Subcutaneous abdominal adipose tissue (tissue), 5 donors: Measurements from ENCODE around the gene ANKRD29.

Experiments used
- H3K27ac ChIP-seq: one replicate; pipeline ENCODE4 v1.7.0; 2013; ENCODE audit warnings: low read depth, mild to moderate bottlenecking, inconsistent platforms, low read length, moderate library complexity
- H3K27me3 ChIP-seq, 5 donors: one replicate each; pipeline ENCODE4 v1.7.0; 2013; ENCODE audit warnings: low read length in 5 of 5, inconsistent platforms in 1 of 5; ENCODE audit not compliant: control insufficient read depth in 5 of 5, insufficient read depth in 4 of 5
- H3K36me3 ChIP-seq, 5 donors: one replicate each; pipeline ENCODE4 v1.7.0; 2013; ENCODE audit warnings: low read length in 5 of 5; ENCODE audit not compliant: control insufficient read depth in 5 of 5, insufficient read depth in 5 of 5
- H3K4me1 ChIP-seq, 5 donors: one replicate each; pipeline ENCODE4 v1.7.0; 2013; ENCODE audit warnings: low read length in 5 of 5, mild to moderate bottlenecking in 3 of 5, moderate library complexity in 1 of 5; ENCODE audit not compliant: control insufficient read depth in 5 of 5, insufficient read depth in 5 of 5
- H3K4me3 ChIP-seq, 5 donors: one replicate each; pipeline ENCODE4 v1.7.0; 2013; ENCODE audit warnings: low read length in 5 of 5, low read depth in 1 of 5
- H3K9ac ChIP-seq, 5 donors: one replicate each; pipeline ENCODE4 v1.7.0; 2013; ENCODE audit warnings: low read length in 5 of 5, mild to moderate bottlenecking in 4 of 5, moderate library complexity in 3 of 5
- H3K9me3 ChIP-seq, 5 donors: one replicate each; pipeline ENCODE4 v1.7.0; 2013; ENCODE audit warnings: low read length in 5 of 5; ENCODE audit not compliant: control insufficient read depth in 5 of 5
- donor health status: healthy.
- donor health status: healthy.
- donor health status: healthy.
- donor health status: healthy.
- donor health status: healthy.

Gene ANKRD29

DNA sequence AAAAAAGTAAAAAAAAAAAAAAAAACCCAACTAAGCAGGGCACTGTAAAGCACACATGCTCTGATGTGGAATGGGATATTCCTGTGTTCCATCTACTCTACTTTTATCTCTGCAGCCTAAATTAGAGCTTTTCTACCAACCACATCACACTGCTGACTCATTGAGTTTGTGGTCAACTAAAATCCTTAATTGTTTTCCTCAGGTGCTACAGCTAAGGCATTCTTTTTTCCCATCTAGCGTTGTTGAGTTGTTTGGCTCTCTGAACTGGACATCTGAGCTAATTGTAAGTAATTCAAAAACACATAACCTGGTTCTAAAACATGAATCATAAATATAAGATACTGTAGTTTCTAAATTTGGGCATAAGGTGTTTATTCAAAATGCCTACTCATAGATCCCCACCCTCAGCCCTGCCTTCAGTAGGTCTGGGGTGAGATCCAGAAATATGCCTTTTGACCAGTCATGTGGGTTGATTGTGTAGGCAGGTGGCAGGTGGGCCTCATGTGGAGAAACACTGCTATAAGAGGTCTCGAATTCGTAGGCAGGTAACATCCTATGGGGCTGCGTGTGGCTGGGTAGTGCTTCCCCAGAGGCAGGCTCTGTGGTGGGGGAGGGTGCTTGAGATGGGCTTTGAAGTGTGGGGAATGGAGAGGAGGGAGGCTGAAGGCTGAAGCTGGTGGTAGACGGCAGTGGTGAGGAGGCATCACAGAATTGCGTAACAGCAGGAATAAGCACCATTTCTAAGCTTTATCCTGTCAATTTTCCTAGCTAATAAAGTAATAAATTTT, 27.2 kb downstream of the ANKRD29 start:
- peaks cover 0 to 3% (median 0%) of the 10 kb centered on the region in 5 donors for H3K27me3 ChIP-seq
- no peak overlapping the region for H3K27ac ChIP-seq
- H3K9ac ChIP-seq, result no peak overlapping the region
- H3K4me3 ChIP-seq, result no peak overlapping the region
- H3K9me3 ChIP-seq, result no peaks in the 10 kb centered on the region
- H3K36me3 ChIP-seq, result no peaks in the 10 kb centered on the region
- H3K4me1 ChIP-seq, result peaks cover 0 to 3% (median 0%) of the 10 kb centered on the region in 5 donors

DNA sequence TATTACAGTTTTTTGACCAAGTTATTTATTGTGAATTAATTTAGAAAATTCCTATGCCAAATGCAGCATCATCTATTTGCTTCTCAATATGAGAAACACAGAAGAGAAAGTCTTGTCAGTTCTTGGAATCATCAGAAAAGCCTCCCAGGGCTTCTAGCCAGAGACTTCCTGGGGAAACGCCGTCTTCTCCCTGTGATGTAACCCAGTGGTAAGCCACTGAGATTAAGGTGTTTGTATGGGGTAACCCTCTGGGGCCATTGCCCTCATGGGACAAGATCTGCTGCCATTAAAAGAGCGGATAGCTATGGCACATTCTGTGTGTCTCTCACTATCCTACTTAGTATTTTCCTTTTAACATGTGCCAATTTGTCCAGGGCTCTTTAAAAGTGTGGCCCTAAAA, 28.0 kb downstream of the ANKRD29 start:
- H3K27ac ChIP-seq, result no peak overlapping the region
- H3K4me1 ChIP-seq, result peaks cover 0 to 3% (median 0%) of the 10 kb centered on the region in 5 donors
- H3K4me3 ChIP-seq, result no peak overlapping the region
- H3K27me3 ChIP-seq, result peaks cover 0 to 3% (median 0%) of the 10 kb centered on the region in 5 donors
- no peaks in the 10 kb centered on the region for H3K9me3 ChIP-seq
- no peak overlapping the region for H3K9ac ChIP-seq
- H3K36me3 ChIP-seq, result peaks cover 0 to under 1% (median 0%) of the 10 kb centered on the region in 5 donors

DNA sequence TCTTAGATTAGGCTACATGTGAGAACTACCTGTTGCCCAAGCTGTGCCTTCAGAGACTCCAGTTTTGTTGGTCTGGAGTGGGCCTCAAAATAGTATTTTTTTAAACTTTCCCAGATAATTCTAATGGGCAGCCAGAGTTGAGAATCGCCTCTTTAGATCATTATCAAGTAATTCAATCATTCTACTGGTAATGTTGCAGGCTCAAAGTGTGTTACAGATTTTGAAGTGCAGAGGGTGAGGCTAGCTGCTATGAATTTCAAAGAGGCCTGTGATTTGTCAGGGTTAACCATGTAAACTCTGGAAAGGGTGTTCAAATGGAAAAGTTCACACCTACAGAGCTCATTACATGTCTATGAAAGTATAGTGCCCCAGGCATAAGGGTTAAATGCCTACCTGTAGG, 30.1 kb downstream of the ANKRD29 start:
- Histone ChIP-seq H3K4me1 (peaks cover 0 to 4% (median 0%) of the 10 kb centered on the region in 5 donors), H3K9ac (no peak overlapping the region), H3K27ac (no peak overlapping the region), H3K9me3 (no peaks in the 10 kb centered on the region), H3K27me3 (peaks cover 0 to 4% (median 0%) of the 10 kb centered on the region in 5 donors), H3K4me3 (no peak overlapping the region), H3K36me3 (peaks cover 0 to 7% (median 6%) of the 10 kb centered on the region in 5 donors)

DNA sequence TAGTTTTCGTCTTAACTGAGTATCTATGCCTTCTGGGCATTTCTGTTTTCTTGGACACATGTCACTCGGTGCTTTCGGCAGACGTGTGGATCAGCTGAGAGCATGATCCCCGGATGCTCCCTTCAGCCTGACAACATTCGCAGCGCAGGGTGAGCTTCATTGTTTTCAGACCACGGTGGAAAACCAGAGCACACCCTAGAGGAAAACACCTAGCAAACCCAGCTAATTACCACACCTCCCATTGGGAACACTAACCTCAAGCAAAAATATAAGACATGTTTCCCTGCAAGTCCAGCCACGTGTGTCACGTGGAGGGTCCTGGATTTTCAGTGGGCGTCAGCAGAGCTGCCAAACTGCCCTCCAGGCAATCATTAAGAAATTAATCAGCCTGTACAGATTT, 31.0 kb downstream of the ANKRD29 start:
- H3K9ac ChIP-seq, result no peak overlapping the region
- H3K4me3 ChIP-seq, result no peak overlapping the region
- H3K9me3 ChIP-seq, result no peaks in the 10 kb centered on the region
- H3K36me3 ChIP-seq, result peaks cover 0 to 7% (median 6%) of the 10 kb centered on the region in 5 donors
- peaks cover 0 to 4% (median 0%) of the 10 kb centered on the region in 5 donors for H3K27me3 ChIP-seq
- H3K4me1 ChIP-seq, result peaks cover 0 to 10% (median 0%) of the 10 kb centered on the region in 5 donors
- H3K27ac ChIP-seq, result no peak overlapping the region

DNA sequence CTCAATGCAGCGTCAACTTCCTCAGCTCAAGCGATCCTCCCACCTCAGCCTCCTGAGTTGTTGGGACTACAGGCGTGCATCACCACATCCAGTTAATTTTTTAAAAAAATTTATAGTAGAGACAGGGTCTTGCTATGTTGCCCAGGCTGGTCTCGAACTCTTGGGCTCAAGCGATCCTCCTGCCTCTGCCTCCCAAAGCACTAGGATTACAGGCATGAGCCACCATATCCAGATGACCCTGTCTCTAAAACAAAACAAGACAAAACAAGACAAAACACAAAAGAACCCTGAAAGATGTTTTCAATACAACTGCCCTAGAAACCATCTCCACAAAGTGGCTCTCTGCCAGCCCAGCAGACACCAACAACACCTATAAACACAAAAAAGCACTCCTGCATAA, 31.4 kb downstream of the ANKRD29 start:
- Histone ChIP-seq H3K9me3 (no peaks in the 10 kb centered on the region), H3K4me1 (peaks cover 0 to 10% (median 2%) of the 10 kb centered on the region in 5 donors), H3K4me3 (no peak overlapping the region), H3K27ac (no peak overlapping the region), H3K27me3 (peaks cover 0 to 4% (median 0%) of the 10 kb centered on the region in 5 donors), H3K9ac (no peak overlapping the region), H3K36me3 (peaks cover 0 to 7% (median 6%) of the 10 kb centered on the region in 5 donors)

DNA sequence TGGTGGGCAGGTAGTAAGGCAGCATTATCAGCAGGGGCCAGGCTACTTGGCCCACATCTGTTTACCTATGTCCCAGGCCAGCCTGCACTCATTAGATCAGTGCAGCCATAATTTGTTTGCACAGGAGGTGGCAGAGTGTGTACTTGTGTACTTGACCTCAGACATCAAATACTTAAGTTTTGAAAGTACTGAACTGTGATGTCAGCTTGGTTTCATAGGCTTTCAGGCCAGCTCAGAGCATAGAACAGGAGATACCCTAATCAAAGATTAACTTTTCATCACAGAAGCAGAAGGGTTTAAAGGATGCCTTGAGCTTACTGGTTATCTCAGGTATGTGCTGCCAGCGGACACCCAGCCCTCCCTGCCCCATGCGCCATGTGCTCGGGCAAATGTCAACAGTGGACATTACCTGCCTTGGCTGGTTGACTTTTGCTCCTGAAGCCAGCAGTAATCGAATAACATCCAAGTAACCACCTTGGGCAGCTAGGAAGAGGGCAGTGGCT, 33.2 kb downstream of the ANKRD29 start:
- Histone ChIP-seq H3K36me3 (peaks cover 0 to 7% (median 6%) of the 10 kb centered on the region in 5 donors), H3K27ac (no peak overlapping the region), H3K27me3 (peaks cover 0 to 4% (median 0%) of the 10 kb centered on the region in 5 donors), H3K4me1 (peaks cover 0 to 13% (median 2%) of the 10 kb centered on the region in 5 donors), H3K9ac (no peak overlapping the region), H3K9me3 (no peaks in the 10 kb centered on the region), H3K4me3 (no peak overlapping the region)

DNA sequence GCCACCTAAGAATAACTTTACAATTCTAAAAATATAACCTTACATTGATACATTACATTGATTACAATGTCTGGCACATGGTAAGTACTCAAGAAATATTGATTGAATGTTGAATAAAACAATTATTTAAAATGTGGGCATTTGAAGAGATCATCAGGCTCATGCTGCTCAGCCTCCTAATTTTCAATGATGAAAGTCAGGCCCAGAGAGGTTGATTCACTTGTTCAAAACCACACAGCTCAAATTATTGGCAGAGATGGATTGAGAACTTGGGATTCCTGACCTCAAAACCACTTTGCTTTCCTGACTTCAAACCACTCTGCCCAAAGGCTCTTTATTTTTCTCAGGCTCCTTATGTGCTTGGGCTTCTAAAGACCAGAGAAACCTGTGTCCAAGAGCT, 34.7 kb downstream of the ANKRD29 start:
- Histone ChIP-seq H3K27me3 (peaks cover 0 to 4% (median 0%) of the 10 kb centered on the region in 5 donors), H3K9ac (no peak overlapping the region), H3K4me1 (peaks cover 0 to 13% (median 2%) of the 10 kb centered on the region in 5 donors), H3K27ac (peak overlapping the region; percentile 16), H3K36me3 (peaks cover 0 to 7% (median 6%) of the 10 kb centered on the region in 5 donors), H3K4me3 (no peak overlapping the region), H3K9me3 (no peaks in the 10 kb centered on the region)

DNA sequence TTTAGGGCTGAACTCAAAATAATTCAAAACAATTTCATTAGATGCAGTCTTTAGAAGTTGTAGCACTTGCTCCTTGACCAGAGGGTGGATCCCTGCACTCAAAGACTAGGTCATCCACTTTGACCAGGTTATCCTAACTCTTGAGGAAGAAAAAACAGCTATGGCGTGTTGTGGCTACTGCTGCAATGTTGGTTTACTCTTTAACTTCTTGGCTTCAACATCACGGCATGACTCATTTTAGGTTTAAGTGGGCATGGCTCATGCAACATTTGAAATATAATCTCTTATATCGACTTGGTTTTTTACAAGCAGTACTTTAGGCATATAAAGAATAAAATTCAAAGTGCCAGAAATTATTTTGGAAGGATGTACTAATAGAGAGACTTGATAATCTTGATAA, 35.4 kb downstream of the ANKRD29 start:
- Histone ChIP-seq H3K36me3 (peaks cover 0 to 7% (median 6%) of the 10 kb centered on the region in 5 donors), H3K4me3 (no peak overlapping the region), H3K27me3 (peaks cover 0 to 4% (median 0%) of the 10 kb centered on the region in 5 donors), H3K9me3 (no peaks in the 10 kb centered on the region), H3K4me1 (peaks cover 0 to 13% (median 2%) of the 10 kb centered on the region in 5 donors), H3K27ac (peak overlapping the region; percentile 16), H3K9ac (no peak overlapping the region)

DNA sequence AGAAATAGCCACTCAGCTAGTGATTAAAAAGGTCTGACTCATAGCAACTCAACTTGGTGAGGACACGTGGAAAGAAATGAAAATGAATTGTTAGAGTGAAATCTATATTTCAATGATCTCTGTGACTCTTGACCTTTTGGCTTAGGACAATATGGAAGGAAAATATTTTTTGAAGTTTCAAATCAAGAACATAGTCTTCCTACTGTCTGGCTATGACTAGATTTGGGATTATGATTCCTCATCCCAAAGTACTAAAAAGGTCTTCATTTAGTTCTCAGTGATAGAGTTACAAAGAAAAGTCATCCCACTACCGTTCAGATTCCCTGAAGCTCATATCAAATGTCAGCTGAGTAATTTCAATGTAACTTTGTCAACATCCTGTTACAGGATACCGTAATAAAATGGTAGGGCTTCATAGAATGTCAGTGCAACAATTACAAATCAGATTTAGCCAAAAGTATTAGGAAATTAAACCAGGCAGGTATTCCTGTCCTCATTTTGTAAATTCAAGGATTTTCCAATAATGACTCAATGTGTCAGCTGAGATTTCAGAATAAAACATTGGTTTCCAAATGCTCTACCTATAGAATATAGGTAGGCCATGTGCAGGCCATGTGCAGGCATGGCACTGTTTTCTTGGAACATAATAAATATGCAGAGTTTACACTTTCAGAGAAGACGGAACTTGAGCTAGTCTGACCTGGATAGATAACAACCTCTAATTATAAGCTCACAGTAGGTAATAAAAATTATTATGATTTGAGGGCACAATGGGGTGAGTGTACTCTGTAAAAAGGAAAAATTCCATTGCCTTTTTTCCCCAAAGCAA, 36.0 kb downstream of the ANKRD29 start:
- Histone ChIP-seq H3K36me3 (peaks cover 0 to 7% (median 6%) of the 10 kb centered on the region in 5 donors), H3K4me3 (no peak overlapping the region), H3K27me3 (peaks cover 0 to 6% (median 3%) of the 10 kb centered on the region in 5 donors), H3K4me1 (peaks cover 0 to 17% (median 2%) of the 10 kb centered on the region in 5 donors), H3K9me3 (no peaks in the 10 kb centered on the region), H3K27ac (peak overlapping the region; percentile 58), H3K9ac (no peak overlapping the region)
